Measurements from ENCODE around the gene SLC24A3. TPM values are rescaled to one million over a fixed set of nuclear protein-coding genes. Genes with fewer than 3 reads are reported as not detected.

SLC24A3 gene
- total RNA-seq, 4 donors from 2014 or later, result 12.9 to 49.8 (median 27.6) TPM

- intact Hi-C loops (cut with DNase I; ENCODE audit: low total_unique reads), result no loop called here
- Histone ChIP-seq H3K27me3 (no peaks in the 10 kb centered on the region), H3K4me3 (no peak overlapping the region), H3K9me3 (no peaks in the 10 kb centered on the region), H3K36me3 (no peaks in the 10 kb centered on the region), H3K4me1 (no peaks in the 10 kb centered on the region), H3K27ac (peak overlapping the region in 1 of 2 donors; percentile 30)
- TF ChIP-seq POLR2A (IDR thresholded peaks at IDR 0.05), result no peak
- TF ChIP-seq CTCF (IDR thresholded peaks at IDR 0.05), result no peak
- no peak for DNase-seq
Measured at GRCh38 chr20:19407196-19407595, 194.8 kb downstream of the SLC24A3 start.

- peak overlapping the region in 1 of 2 donors; percentile 30 for H3K27ac ChIP-seq
Measured at GRCh38 chr20:19407736-19408135, 195.3 kb downstream of the SLC24A3 start.

GRCh38 chr20:19408971-19409370, 196.5 kb downstream of the SLC24A3 start:
- Histone ChIP-seq H3K27me3 (no peaks in the 10 kb centered on the region), H3K4me1 (no peaks in the 10 kb centered on the region), H3K4me3 (no peak overlapping the region), H3K36me3 (no peaks in the 10 kb centered on the region), H3K9me3 (no peaks in the 10 kb centered on the region), H3K27ac (no peak overlapping the region)
- DNase-seq, result no peak
- intact Hi-C loops (cut with DNase I; ENCODE audit: low total_unique reads), result no loop called here
- TF ChIP-seq POLR2A (IDR thresholded peaks at IDR 0.05) (no peak), CTCF (IDR thresholded peaks at IDR 0.05) (no peak)

More at GRCh38 chr20:19407736-19408135, 195.3 kb downstream of the SLC24A3 start:
- no peak for TF ChIP-seq CTCF (IDR thresholded peaks at IDR 0.05)
- no peak for TF ChIP-seq POLR2A (IDR thresholded peaks at IDR 0.05)
- H3K27me3 ChIP-seq, result no peaks in the 10 kb centered on the region
- intact Hi-C loops (cut with DNase I; ENCODE audit: low total_unique reads), result no loop called here
- no peaks in the 10 kb centered on the region for H3K9me3 ChIP-seq
- DNase-seq, result no peak
- no peak overlapping the region for H3K4me3 ChIP-seq
- H3K36me3 ChIP-seq, result no peaks in the 10 kb centered on the region
- H3K4me1 ChIP-seq, result no peaks in the 10 kb centered on the region

GRCh38 chr20:19411811-19412210, 199.4 kb downstream of the SLC24A3 start:
- Histone ChIP-seq H3K4me1 (no peaks in the 10 kb centered on the region), H3K9me3 (no peaks in the 10 kb centered on the region), H3K27ac (no peak overlapping the region), H3K4me3 (no peak overlapping the region), H3K27me3 (no peaks in the 10 kb centered on the region), H3K36me3 (no peaks in the 10 kb centered on the region)
- no peak for DNase-seq
- no peak for TF ChIP-seq POLR2A (IDR thresholded peaks at IDR 0.05)
- TF ChIP-seq CTCF (IDR thresholded peaks at IDR 0.05), result no peak
- intact Hi-C loops (cut with DNase I; ENCODE audit: low total_unique reads), result no loop called here

GRCh38 chr20:19412254-19412653, 199.8 kb downstream of the SLC24A3 start:
- Histone ChIP-seq H3K4me3 (no peak overlapping the region), H3K27me3 (no peaks in the 10 kb centered on the region), H3K27ac (no peak overlapping the region), H3K36me3 (no peaks in the 10 kb centered on the region), H3K4me1 (no peaks in the 10 kb centered on the region), H3K9me3 (no peaks in the 10 kb centered on the region)
- TF ChIP-seq CTCF (IDR thresholded peaks at IDR 0.05), result no peak
- no peak for TF ChIP-seq POLR2A (IDR thresholded peaks at IDR 0.05)
- no peak for DNase-seq
- intact Hi-C loops (cut with DNase I; ENCODE audit: low total_unique reads), result no loop called here
